ENCODE measurements around the gene LRRC7. TPM values are rescaled to one million over a fixed set of nuclear protein-coding genes. Genes with fewer than 3 reads are reported as not detected.

Gene LRRC7
- total and polyA plus RNA-seq, 8 donors: 3.4 to 5.9 (median 5.1) TPM; not detected in 2

- intact Hi-C loops (cut with DNase I): no loop called here
- H3K36me3 ChIP-seq: no peaks in the 10 kb centered on the region
- H3K9me3 ChIP-seq: peaks cover 0 to under 1% of the 10 kb centered on the region in 2 donors
- H3K4me1 ChIP-seq: no peaks in the 10 kb centered on the region
- H3K4me3 ChIP-seq: no peak overlapping the region
- no peak for ATAC-seq
- TF ChIP-seq, protein P1, sequence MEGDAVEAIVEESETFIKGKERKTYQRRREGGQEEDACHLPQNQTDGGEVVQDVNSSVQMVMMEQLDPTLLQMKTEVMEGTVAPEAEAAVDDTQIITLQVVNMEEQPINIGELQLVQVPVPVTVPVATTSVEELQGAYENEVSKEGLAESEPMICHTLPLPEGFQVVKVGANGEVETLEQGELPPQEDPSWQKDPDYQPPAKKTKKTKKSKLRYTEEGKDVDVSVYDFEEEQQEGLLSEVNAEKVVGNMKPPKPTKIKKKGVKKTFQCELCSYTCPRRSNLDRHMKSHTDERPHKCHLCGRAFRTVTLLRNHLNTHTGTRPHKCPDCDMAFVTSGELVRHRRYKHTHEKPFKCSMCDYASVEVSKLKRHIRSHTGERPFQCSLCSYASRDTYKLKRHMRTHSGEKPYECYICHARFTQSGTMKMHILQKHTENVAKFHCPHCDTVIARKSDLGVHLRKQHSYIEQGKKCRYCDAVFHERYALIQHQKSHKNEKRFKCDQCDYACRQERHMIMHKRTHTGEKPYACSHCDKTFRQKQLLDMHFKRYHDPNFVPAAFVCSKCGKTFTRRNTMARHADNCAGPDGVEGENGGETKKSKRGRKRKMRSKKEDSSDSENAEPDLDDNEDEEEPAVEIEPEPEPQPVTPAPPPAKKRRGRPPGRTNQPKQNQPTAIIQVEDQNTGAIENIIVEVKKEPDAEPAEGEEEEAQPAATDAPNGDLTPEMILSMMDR (IDR thresholded peaks at IDR 0.05): no peak
- H3K27ac ChIP-seq: no peak overlapping the region
- peak in 2 of 4 donors; percentile 75 to 76 for DNase-seq
- no peaks in the 10 kb centered on the region for H3K27me3 ChIP-seq
These were observed 435.6 kb downstream of the LRRC7 start for GRCh38 chr1:70003211-70003908.

- intact Hi-C loops (cut with DNase I): no loop called here
- ATAC-seq: no peak
These were observed 437.8 kb downstream of the LRRC7 start for GRCh38 chr1:70005386-70006034.

GRCh38 chr1:70008660-70009059, 440.9 kb downstream of the LRRC7 start:
- DNase-seq (no peak), ATAC-seq (no peak)
- Histone ChIP-seq H3K9me3 (no peaks in the 10 kb centered on the region), H3K27ac (no peak overlapping the region), H3K4me1 (no peaks in the 10 kb centered on the region), H3K27me3 (no peaks in the 10 kb centered on the region), H3K36me3 (no peaks in the 10 kb centered on the region), H3K4me3 (no peak overlapping the region)
- TF ChIP-seq, protein P1 (IDR thresholded peaks at IDR 0.05): no peak
- intact Hi-C loops (cut with DNase I): no loop called here

More at GRCh38 chr1:70005386-70006034, 437.8 kb downstream of the LRRC7 start:
- Histone ChIP-seq H3K27ac (no peak overlapping the region), H3K36me3 (no peaks in the 10 kb centered on the region), H3K27me3 (no peaks in the 10 kb centered on the region), H3K9me3 (no peaks in the 10 kb centered on the region), H3K4me1 (no peaks in the 10 kb centered on the region), H3K4me3 (no peak overlapping the region)
- TF ChIP-seq, protein P1 (IDR thresholded peaks at IDR 0.05): no peak
- no peak for DNase-seq

DNA sequence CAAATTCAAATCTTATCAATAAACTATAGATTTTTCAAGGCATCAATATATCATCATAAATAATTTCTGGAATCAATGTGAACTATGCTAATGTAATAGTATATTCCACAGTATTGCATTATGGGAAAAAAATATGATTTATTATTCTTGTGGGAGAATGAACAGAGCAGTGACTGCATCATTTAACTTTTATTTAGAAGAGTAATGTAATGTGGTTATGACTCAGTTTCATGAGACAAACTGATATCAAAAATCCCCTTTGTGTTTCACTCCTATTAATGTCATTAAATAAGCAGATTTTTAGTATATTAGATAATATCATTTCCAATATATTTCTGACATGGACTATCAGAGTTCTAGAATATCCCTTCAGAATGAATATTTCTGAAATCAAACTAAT, 450.0 kb downstream of the LRRC7 start:
- ATAC-seq: no peak
- intact Hi-C loops (cut with DNase I): no loop called here
- no peaks in the 10 kb centered on the region for H3K4me1 ChIP-seq
- H3K36me3 ChIP-seq: no peaks in the 10 kb centered on the region
- no peak overlapping the region for H3K27ac ChIP-seq
- no peak for DNase-seq
- no peaks in the 10 kb centered on the region for H3K27me3 ChIP-seq
- H3K4me3 ChIP-seq: no peak overlapping the region
- no peaks in the 10 kb centered on the region for H3K9me3 ChIP-seq
- TF ChIP-seq, protein P1 (IDR thresholded peaks at IDR 0.05): no peak

- intact Hi-C loops (cut with DNase I): no loop called here
- no peaks in the 10 kb centered on the region for H3K9me3 ChIP-seq
- no peaks in the 10 kb centered on the region for H3K4me1 ChIP-seq
- H3K36me3 ChIP-seq: no peaks in the 10 kb centered on the region
- ATAC-seq: no peak
- TF ChIP-seq, protein P1 (IDR thresholded peaks at IDR 0.05): no peak
- no peak overlapping the region for H3K27ac ChIP-seq
- H3K4me3 ChIP-seq: no peak overlapping the region
- H3K27me3 ChIP-seq: no peaks in the 10 kb centered on the region
- DNase-seq: no peak
These were observed 456.6 kb downstream of the LRRC7 start for GRCh38 chr1:70024272-70024671.

All from left lung (tissue), 10 donors.